HG03103 (cell line): Measurements from ENCODE around the gene TSC22D2.

Source experiments
- ATAC-seq: cut with Tn5 transposase; IDR thresholded peaks from one replicate; pipeline ENCODE4 v1.9.1; 2021; ENCODE audit warnings: low read depth; ENCODE audit not compliant: unreplicated experiment

The TSC22D2 gene

GRCh38 chr3:150384296-150385212 is 23.5 kb upstream of the TSC22D2 start:
- ATAC-seq = peak; percentile 99

DNA sequence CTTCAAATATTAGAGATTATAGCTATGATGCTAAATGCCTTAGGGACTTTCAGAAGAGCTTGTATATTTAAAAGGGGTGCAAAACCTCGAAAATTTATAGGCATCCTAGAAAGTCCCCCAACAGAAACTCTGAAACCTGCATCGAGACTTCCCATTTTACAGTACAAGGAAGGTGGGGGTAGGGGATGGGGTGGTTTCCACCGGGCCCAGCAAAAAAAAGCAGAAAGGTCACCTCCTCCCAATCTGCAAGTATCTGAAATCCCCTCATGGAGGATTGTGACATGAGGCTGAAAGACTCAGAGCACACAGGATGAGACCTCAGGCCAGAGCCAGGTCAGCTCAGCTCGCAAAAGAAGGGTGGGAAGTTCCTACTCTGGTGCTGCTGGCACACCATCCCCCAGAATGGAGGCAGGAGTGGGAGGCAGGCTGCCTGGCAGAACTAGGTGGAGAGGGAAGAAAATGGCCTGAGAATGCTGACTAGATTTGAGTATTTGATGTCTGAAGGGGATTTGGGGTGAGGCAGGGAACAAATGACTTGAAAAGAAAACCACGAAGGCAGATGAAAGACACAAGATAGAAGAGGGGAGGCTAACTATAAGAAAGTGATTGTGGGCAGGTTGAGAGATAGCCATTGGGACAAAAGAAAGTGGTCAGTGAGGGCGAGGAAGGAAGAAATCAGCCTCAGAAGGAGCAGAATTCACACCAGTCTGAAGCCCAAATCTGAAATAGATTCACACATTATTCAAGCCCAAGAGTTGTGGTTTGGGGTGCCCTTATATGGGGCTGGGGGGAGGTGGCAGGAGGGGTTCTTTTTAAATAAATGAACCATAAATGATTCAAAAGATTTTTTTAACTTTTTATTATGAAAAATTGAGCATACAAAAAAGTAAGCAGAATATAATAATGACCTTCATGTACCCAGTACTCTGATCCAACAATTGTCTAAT is 22.5 kb upstream of the TSC22D2 start:
- ATAC-seq = peak; percentile 21

GRCh38 chr3:150388498-150389418 is 19.3 kb upstream of the TSC22D2 start:
- ATAC-seq = no peak

- no peak for ATAC-seq
These were observed 18.0 kb upstream of the TSC22D2 start for GRCh38 chr3:150390087-150390486.

DNA sequence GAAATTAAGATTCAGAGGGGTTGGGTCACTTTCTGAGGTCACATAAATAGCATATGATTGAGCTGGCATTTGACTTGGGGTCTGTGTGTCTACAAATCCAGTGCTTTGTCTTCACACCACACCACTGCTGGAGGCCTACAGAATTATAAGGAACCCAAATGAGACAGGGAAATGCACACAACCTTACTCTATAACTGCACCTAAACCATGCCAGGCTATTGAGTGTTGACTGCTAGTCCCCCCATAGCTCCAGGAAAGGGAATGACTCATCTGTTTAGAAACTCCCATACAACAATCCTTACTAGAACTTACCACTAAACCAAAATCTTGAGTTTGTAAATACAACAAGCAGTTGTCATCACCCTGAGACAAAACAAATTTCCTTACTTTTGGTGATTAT is 16.9 kb upstream of the TSC22D2 start:
- no peak for ATAC-seq

DNA sequence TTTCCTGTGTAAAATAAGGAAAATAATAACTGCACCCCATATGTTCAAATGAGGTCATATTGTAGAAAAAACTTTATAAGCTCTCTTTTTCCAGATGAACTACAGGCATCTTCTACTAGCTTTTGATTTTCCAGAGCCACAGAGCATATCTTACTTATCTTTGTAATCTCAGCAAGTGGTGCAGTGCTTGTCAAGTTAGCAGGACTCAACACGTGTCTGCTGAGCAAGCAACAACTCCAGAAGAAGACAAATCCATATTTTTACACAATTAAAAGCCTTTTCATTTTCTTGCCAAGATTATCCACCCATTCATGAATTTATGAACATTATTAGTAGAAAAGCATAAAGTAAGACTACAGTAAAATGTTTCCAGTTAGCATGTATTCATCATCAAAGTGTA is 14.4 kb upstream of the TSC22D2 start:
- ATAC-seq = no peak

DNA sequence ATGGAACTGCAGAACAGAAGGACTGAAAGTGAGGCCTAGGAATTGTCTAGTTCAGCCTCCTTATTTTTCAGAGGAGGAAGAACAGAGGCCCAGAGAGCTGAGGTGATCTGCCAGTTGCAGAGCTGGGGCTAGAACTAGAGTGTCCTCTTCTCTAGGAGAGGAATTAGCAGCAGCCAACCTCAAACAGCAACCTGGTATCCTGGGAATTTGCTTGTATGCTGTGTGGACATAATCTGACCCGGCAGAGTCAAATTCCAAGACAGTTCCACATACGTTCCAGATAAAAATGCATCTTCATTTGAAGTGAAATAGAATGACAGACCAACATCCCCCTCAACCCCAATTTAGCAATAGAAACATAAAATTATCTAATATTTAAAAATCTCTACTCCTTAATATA is 13.5 kb upstream of the TSC22D2 start:
- ATAC-seq = no peak

GRCh38 chr3:150396491-150396890 is 11.6 kb upstream of the TSC22D2 start:
- ATAC-seq = no peak

- no peak for ATAC-seq
These were observed 11.0 kb upstream of the TSC22D2 start for GRCh38 chr3:150396956-150397550.

DNA sequence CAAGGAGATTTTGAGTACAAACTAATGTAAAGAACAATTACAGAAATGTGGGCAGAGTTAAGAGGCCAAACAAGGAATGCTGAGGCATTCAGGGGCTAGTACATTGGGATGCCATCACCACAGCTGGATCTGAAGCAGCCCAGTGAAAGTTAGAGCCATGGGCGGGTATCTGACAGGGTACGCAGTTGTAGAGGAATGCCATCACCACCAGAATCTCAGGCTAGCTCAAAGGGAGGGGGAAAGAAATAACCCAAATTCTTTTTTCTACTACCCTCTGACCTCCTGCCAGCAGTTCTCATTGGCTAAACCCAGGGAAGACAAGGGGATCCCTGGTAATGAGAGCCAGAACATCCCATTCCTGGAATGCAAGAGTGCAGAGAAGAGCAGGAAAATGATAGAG is 9.0 kb upstream of the TSC22D2 start:
- ATAC-seq = no peak

DNA sequence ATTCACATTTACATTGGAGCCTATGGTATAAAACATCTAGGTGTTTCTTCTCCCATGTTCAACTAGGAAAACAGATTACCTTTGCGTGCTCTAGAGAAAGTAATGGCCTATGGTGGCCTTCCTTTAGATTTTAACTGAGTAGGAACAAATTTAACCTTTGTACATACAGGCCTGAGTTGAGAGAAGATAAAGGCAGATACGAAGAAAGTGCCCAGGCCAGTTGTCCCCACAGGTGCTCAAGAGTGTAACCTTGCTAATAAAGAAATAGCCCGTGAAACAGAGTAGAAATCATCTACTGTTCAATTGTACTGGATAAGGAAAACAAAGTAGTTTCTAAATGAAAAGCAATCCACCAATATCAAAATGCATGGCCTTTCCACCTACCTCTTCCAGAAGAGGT is 6.8 kb upstream of the TSC22D2 start:
- no peak for ATAC-seq

DNA sequence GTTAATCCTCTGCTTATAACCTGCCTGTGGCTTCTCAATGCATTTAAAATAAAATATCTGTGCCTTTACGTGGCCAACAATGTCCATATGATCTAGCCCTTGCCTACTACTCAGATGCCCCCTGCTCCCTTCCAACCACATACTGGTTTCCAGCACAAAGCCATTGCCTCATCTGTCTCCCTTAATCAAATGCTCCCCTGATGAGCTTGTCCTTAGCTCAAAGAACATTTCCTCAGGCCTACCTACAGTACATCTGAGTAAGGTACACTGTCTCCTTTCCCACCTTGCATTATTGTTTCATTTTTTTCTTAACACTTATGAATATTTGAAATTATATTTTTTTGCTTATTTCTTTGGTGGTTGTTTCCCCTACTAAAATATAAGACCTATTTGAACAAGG is 5.9 kb upstream of the TSC22D2 start:
- no peak for ATAC-seq

DNA sequence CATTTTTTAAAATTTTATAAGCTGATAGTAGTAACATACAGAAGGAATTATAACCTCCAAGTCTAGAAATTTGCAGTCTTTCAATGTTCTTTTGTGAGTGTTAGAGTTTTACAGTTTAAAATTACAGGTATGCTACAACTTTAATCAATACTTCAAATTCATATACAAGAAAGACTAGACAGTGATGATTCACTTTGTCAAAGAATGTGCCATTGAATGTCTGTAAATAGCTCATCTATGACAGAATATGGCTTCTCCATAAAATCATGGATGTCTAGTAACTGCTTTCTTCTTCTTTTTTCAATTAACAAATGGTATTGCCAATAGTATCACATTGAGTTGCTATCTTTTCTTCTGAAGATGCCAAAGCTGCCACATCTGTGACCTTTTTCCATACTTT is 4.1 kb upstream of the TSC22D2 start:
- ATAC-seq = no peak

GRCh38 chr3:150407051-150407807 is 869 bp upstream of the TSC22D2 start:
- ATAC-seq = no peak

DNA sequence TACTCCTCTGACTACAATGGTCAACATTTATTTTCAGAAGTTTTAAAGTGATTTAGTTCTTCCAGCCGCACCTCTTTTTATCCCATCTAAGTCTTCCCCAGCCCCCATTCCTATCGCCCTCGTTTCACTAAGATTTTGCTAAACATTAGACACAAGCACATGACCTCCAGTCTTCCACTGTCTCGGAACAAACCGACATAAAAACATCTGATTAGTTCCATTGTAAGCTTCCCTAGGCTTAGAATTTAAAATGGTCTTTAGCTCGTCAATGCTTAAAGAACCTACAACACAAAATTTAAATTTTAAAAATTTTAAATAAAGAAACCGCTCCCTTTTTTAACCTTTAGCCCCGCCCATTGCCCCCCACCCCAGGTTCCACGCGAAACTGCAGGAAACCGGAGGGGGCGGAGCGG is 284 bp upstream of the TSC22D2 start:
- ATAC-seq = peak; percentile 0

- ATAC-seq = no peak
These were observed 1.0 kb downstream of the TSC22D2 start for GRCh38 chr3:150409125-150409511.

DNA sequence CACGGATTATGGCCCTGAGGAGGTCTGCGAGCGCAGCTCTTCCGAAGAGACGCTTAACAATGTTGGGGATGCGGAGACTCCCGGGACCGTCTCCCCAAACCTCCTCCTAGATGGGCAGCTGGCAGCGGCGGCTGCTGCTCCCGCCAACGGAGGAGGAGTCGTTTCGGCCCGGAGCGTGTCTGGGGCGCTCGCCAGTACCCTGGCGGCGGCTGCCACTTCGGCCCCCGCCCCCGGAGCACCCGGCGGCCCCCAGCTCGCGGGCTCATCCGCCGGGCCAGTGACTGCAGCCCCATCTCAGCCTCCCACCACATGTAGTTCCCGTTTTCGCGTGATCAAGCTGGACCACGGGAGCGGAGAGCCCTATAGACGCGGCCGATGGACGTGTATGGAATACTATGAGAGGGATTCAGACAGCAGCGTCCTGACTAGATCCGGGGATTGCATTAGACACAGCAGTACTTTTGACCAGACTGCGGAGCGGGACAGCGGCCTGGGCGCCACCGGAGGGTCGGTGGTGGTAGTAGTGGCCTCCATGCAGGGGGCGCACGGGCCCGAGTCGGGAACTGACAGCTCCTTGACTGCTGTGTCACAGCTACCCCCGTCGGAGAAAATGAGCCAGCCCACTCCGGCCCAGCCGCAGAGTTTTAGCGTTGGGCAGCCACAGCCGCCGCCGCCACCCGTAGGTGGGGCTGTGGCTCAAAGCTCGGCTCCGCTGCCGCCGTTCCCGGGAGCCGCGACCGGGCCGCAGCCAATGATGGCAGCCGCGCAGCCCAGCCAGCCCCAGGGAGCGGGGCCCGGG is 1.6 kb downstream of the TSC22D2 start:
- ATAC-seq = peak; percentile 24

GRCh38 chr3:150410311-150411105 is 2.4 kb downstream of the TSC22D2 start:
- no peak for ATAC-seq
